ENCODE results near the gene RSAD2. TPM values are rescaled to one million over a fixed set of nuclear protein-coding genes. Genes with fewer than 3 reads are reported as not detected.

RSAD2 gene
- total RNA-seq, 1 donor from 2014 or later = 4.4 TPM

GRCh38 chr2:6931753-6932152 is 54.2 kb downstream of the RSAD2 start:
- peaks cover 36% of the 10 kb centered on the region for H3K27me3 Mint-ChIP-seq
- TF ChIP-seq CTCF (IDR thresholded peaks at IDR 0.05; ENCODE audit: unreplicated experiment) = no peak
- peaks cover 5% of the 10 kb centered on the region for H3K9me3 Mint-ChIP-seq (ENCODE audit: low read depth)
- peaks cover 15% of the 10 kb centered on the region for H3K36me3 Mint-ChIP-seq (ENCODE audit: insufficient read depth)
- peak overlapping the region; percentile 15 for H3K27ac Mint-ChIP-seq
- H3K4me1 Mint-ChIP-seq (ENCODE audit: low read depth) = peaks cover 31% of the 10 kb centered on the region
- peak overlapping the region; percentile 22 for H3K4me3 Mint-ChIP-seq (ENCODE audit: low read depth)
- no peak for DNase-seq (ENCODE audit: low spot score, unreplicated experiment)

- no peak for TF ChIP-seq CTCF (IDR thresholded peaks at IDR 0.05; ENCODE audit: unreplicated experiment)
- Mint-ChIP-seq H3K9me3 (ENCODE audit: low read depth) (peaks cover 5% of the 10 kb centered on the region), H3K27ac (no peak overlapping the region), H3K4me3 (ENCODE audit: low read depth) (no peak overlapping the region), H3K4me1 (ENCODE audit: low read depth) (peaks cover 28% of the 10 kb centered on the region), H3K27me3 (peaks cover 36% of the 10 kb centered on the region), H3K36me3 (ENCODE audit: insufficient read depth) (peaks cover 15% of the 10 kb centered on the region)
- no peak for DNase-seq (ENCODE audit: low spot score, unreplicated experiment)
Observed at GRCh38 chr2:6932206-6932605, 54.6 kb downstream of the RSAD2 start.

GRCh38 chr2:6932828-6933227 is 55.3 kb downstream of the RSAD2 start:
- Mint-ChIP-seq H3K4me1 (ENCODE audit: low read depth) (peaks cover 25% of the 10 kb centered on the region), H3K27ac (no peak overlapping the region), H3K27me3 (peaks cover 40% of the 10 kb centered on the region), H3K9me3 (ENCODE audit: low read depth) (peaks cover 5% of the 10 kb centered on the region), H3K36me3 (ENCODE audit: insufficient read depth) (peaks cover 15% of the 10 kb centered on the region), H3K4me3 (ENCODE audit: low read depth) (peak overlapping the region; percentile 1)
- no peak for TF ChIP-seq CTCF (IDR thresholded peaks at IDR 0.05; ENCODE audit: unreplicated experiment)
- DNase-seq (ENCODE audit: low spot score, unreplicated experiment) = no peak

- peaks cover 22% of the 10 kb centered on the region for H3K4me1 Mint-ChIP-seq (ENCODE audit: low read depth)
- H3K27ac Mint-ChIP-seq = no peak overlapping the region
- TF ChIP-seq CTCF (IDR thresholded peaks at IDR 0.05; ENCODE audit: unreplicated experiment) = no peak
- peaks cover 5% of the 10 kb centered on the region for H3K9me3 Mint-ChIP-seq (ENCODE audit: low read depth)
- no peak for DNase-seq (ENCODE audit: low spot score, unreplicated experiment)
- H3K4me3 Mint-ChIP-seq (ENCODE audit: low read depth) = no peak overlapping the region
- peaks cover 32% of the 10 kb centered on the region for H3K27me3 Mint-ChIP-seq
- H3K36me3 Mint-ChIP-seq (ENCODE audit: insufficient read depth) = peaks cover 9% of the 10 kb centered on the region
Observed at GRCh38 chr2:6933911-6934310, 56.3 kb downstream of the RSAD2 start.

GRCh38 chr2:6934345-6934744 is 56.8 kb downstream of the RSAD2 start:
- Mint-ChIP-seq H3K27ac (no peak overlapping the region), H3K4me1 (ENCODE audit: low read depth) (peaks cover 22% of the 10 kb centered on the region), H3K27me3 (peaks cover 29% of the 10 kb centered on the region), H3K4me3 (ENCODE audit: low read depth) (no peak overlapping the region), H3K36me3 (ENCODE audit: insufficient read depth) (peaks cover 9% of the 10 kb centered on the region), H3K9me3 (ENCODE audit: low read depth) (peaks cover 5% of the 10 kb centered on the region)
- TF ChIP-seq CTCF (IDR thresholded peaks at IDR 0.05; ENCODE audit: unreplicated experiment) = no peak
- DNase-seq (ENCODE audit: low spot score, unreplicated experiment) = no peak
